ENCODE data around the gene CFAP300.

CFAP300 gene

GRCh38 chr11:102071497-102072472 is 24.5 kb downstream of the CFAP300 start:
- H3K9me3 ChIP-seq (ENCODE audit: control insufficient read depth, low read length) = peaks cover 9% of the 10 kb centered on the region
- no peaks in the 10 kb centered on the region for H3K4me1 ChIP-seq (ENCODE audit: control insufficient read depth, insufficient read depth, low read length, poor library complexity, severe bottlenecking)
- no peak overlapping the region for H3K27ac ChIP-seq (ENCODE audit: insufficient read depth, low read length, poor library complexity, severe bottlenecking)
- no peak overlapping the region for H3K4me3 ChIP-seq (ENCODE audit: insufficient read depth, low read depth, low read length, poor library complexity, severe bottlenecking)
- DNase-seq = no peak
- H3K36me3 ChIP-seq (ENCODE audit: control insufficient read depth, insufficient read depth, low read length) = no peaks in the 10 kb centered on the region
- H3K27me3 ChIP-seq (replicated peaks; ENCODE audit: control insufficient read depth, insufficient read depth, low read length, poor library complexity, severe bottlenecking) = no peaks in the 10 kb centered on the region

- no peaks in the 10 kb centered on the region for H3K4me1 ChIP-seq (ENCODE audit: control insufficient read depth, insufficient read depth, low read length, poor library complexity, severe bottlenecking)
- no peak overlapping the region for H3K27ac ChIP-seq (ENCODE audit: insufficient read depth, low read length, poor library complexity, severe bottlenecking)
- no peak overlapping the region for H3K4me3 ChIP-seq (ENCODE audit: insufficient read depth, low read depth, low read length, poor library complexity, severe bottlenecking)
- H3K36me3 ChIP-seq (ENCODE audit: control insufficient read depth, insufficient read depth, low read length) = no peaks in the 10 kb centered on the region
- no peaks in the 10 kb centered on the region for H3K27me3 ChIP-seq (replicated peaks; ENCODE audit: control insufficient read depth, insufficient read depth, low read length, poor library complexity, severe bottlenecking)
- DNase-seq = no peak
- peaks cover 9% of the 10 kb centered on the region for H3K9me3 ChIP-seq (ENCODE audit: control insufficient read depth, low read length)
These were observed 26.0 kb downstream of the CFAP300 start for GRCh38 chr11:102073253-102073652.

- Histone ChIP-seq H3K27ac (ENCODE audit: insufficient read depth, low read length, poor library complexity, severe bottlenecking) (no peak overlapping the region), H3K4me3 (ENCODE audit: insufficient read depth, low read depth, low read length, poor library complexity, severe bottlenecking) (no peak overlapping the region), H3K36me3 (ENCODE audit: control insufficient read depth, insufficient read depth, low read length) (no peaks in the 10 kb centered on the region), H3K27me3 (replicated peaks; ENCODE audit: control insufficient read depth, insufficient read depth, low read length, poor library complexity, severe bottlenecking) (no peaks in the 10 kb centered on the region), H3K9me3 (ENCODE audit: control insufficient read depth, low read length) (no peaks in the 10 kb centered on the region), H3K4me1 (ENCODE audit: control insufficient read depth, insufficient read depth, low read length, poor library complexity, severe bottlenecking) (no peaks in the 10 kb centered on the region)
- DNase-seq = no peak
These were observed 32.4 kb downstream of the CFAP300 start for GRCh38 chr11:102079625-102080024.

GRCh38 chr11:102081313-102081712 is 34.1 kb downstream of the CFAP300 start:
- Histone ChIP-seq H3K9me3 (ENCODE audit: control insufficient read depth, low read length) (no peaks in the 10 kb centered on the region), H3K36me3 (ENCODE audit: control insufficient read depth, insufficient read depth, low read length) (no peaks in the 10 kb centered on the region), H3K4me1 (ENCODE audit: control insufficient read depth, insufficient read depth, low read length, poor library complexity, severe bottlenecking) (no peaks in the 10 kb centered on the region), H3K4me3 (ENCODE audit: insufficient read depth, low read depth, low read length, poor library complexity, severe bottlenecking) (no peak overlapping the region), H3K27ac (ENCODE audit: insufficient read depth, low read length, poor library complexity, severe bottlenecking) (no peak overlapping the region), H3K27me3 (replicated peaks; ENCODE audit: control insufficient read depth, insufficient read depth, low read length, poor library complexity, severe bottlenecking) (no peaks in the 10 kb centered on the region)
- DNase-seq = no peak

GRCh38 chr11:102085864-102086551 is 38.8 kb downstream of the CFAP300 start:
- Histone ChIP-seq H3K27ac (ENCODE audit: insufficient read depth, low read length, poor library complexity, severe bottlenecking) (no peak overlapping the region), H3K36me3 (ENCODE audit: control insufficient read depth, insufficient read depth, low read length) (no peaks in the 10 kb centered on the region), H3K9me3 (ENCODE audit: control insufficient read depth, low read length) (no peaks in the 10 kb centered on the region), H3K4me1 (ENCODE audit: control insufficient read depth, insufficient read depth, low read length, poor library complexity, severe bottlenecking) (no peaks in the 10 kb centered on the region), H3K4me3 (ENCODE audit: insufficient read depth, low read depth, low read length, poor library complexity, severe bottlenecking) (no peak overlapping the region), H3K27me3 (replicated peaks; ENCODE audit: control insufficient read depth, insufficient read depth, low read length, poor library complexity, severe bottlenecking) (no peaks in the 10 kb centered on the region)
- no peak for DNase-seq

- no peaks in the 10 kb centered on the region for H3K36me3 ChIP-seq (ENCODE audit: control insufficient read depth, insufficient read depth, low read length)
- no peak overlapping the region for H3K4me3 ChIP-seq (ENCODE audit: insufficient read depth, low read depth, low read length, poor library complexity, severe bottlenecking)
- H3K27ac ChIP-seq (ENCODE audit: insufficient read depth, low read length, poor library complexity, severe bottlenecking) = no peak overlapping the region
- no peak for DNase-seq
- no peaks in the 10 kb centered on the region for H3K27me3 ChIP-seq (replicated peaks; ENCODE audit: control insufficient read depth, insufficient read depth, low read length, poor library complexity, severe bottlenecking)
- no peaks in the 10 kb centered on the region for H3K9me3 ChIP-seq (ENCODE audit: control insufficient read depth, low read length)
- H3K4me1 ChIP-seq (ENCODE audit: control insufficient read depth, insufficient read depth, low read length, poor library complexity, severe bottlenecking) = no peaks in the 10 kb centered on the region
These were observed 49.9 kb downstream of the CFAP300 start for GRCh38 chr11:102097186-102097585.

GRCh38 chr11:102099755-102100154 is 52.5 kb downstream of the CFAP300 start:
- H3K9me3 ChIP-seq (ENCODE audit: control insufficient read depth, low read length) = no peaks in the 10 kb centered on the region
- no peaks in the 10 kb centered on the region for H3K4me1 ChIP-seq (ENCODE audit: control insufficient read depth, insufficient read depth, low read length, poor library complexity, severe bottlenecking)
- H3K4me3 ChIP-seq (ENCODE audit: insufficient read depth, low read depth, low read length, poor library complexity, severe bottlenecking) = no peak overlapping the region
- H3K27me3 ChIP-seq (replicated peaks; ENCODE audit: control insufficient read depth, insufficient read depth, low read length, poor library complexity, severe bottlenecking) = no peaks in the 10 kb centered on the region
- no peaks in the 10 kb centered on the region for H3K36me3 ChIP-seq (ENCODE audit: control insufficient read depth, insufficient read depth, low read length)
- no peak for DNase-seq
- no peak overlapping the region for H3K27ac ChIP-seq (ENCODE audit: insufficient read depth, low read length, poor library complexity, severe bottlenecking)

- Histone ChIP-seq H3K9me3 (ENCODE audit: control insufficient read depth, low read length) (no peaks in the 10 kb centered on the region), H3K4me1 (ENCODE audit: control insufficient read depth, insufficient read depth, low read length, poor library complexity, severe bottlenecking) (peaks cover 5% of the 10 kb centered on the region), H3K4me3 (ENCODE audit: insufficient read depth, low read depth, low read length, poor library complexity, severe bottlenecking) (no peak overlapping the region), H3K27me3 (replicated peaks; ENCODE audit: control insufficient read depth, insufficient read depth, low read length, poor library complexity, severe bottlenecking) (peaks cover 3% of the 10 kb centered on the region), H3K36me3 (ENCODE audit: control insufficient read depth, insufficient read depth, low read length) (no peaks in the 10 kb centered on the region), H3K27ac (ENCODE audit: insufficient read depth, low read length, poor library complexity, severe bottlenecking) (no peak overlapping the region)
- DNase-seq = no peak
These were observed 61.6 kb downstream of the CFAP300 start for GRCh38 chr11:102108734-102109440.

GRCh38 chr11:102109896-102110760 is 62.9 kb downstream of the CFAP300 start, which contains the start of gene YAP1:
Gene YAP1, plus strand, starts transcription at chr11:102110447. Its CDS starts 402 bp downstream, at chr11:102110849.
- peaks cover 8% of the 10 kb centered on the region for H3K27me3 ChIP-seq (replicated peaks; ENCODE audit: control insufficient read depth, insufficient read depth, low read length, poor library complexity, severe bottlenecking)
- H3K4me1 ChIP-seq (ENCODE audit: control insufficient read depth, insufficient read depth, low read length, poor library complexity, severe bottlenecking) = peaks cover 5% of the 10 kb centered on the region
- no peaks in the 10 kb centered on the region for H3K36me3 ChIP-seq (ENCODE audit: control insufficient read depth, insufficient read depth, low read length)
- H3K4me3 ChIP-seq (ENCODE audit: insufficient read depth, low read depth, low read length, poor library complexity, severe bottlenecking) = peak within 1 kb of the TSS; percentile 89
- H3K9me3 ChIP-seq (ENCODE audit: control insufficient read depth, low read length) = no peaks in the 10 kb centered on the region
- H3K27ac ChIP-seq (ENCODE audit: insufficient read depth, low read length, poor library complexity, severe bottlenecking) = no peak within 1 kb of the TSS
- peak; percentile 14 to 29 (median 27) for DNase-seq
